ENCODE data around the gene TDP2.

The TDP2 gene, protein sequence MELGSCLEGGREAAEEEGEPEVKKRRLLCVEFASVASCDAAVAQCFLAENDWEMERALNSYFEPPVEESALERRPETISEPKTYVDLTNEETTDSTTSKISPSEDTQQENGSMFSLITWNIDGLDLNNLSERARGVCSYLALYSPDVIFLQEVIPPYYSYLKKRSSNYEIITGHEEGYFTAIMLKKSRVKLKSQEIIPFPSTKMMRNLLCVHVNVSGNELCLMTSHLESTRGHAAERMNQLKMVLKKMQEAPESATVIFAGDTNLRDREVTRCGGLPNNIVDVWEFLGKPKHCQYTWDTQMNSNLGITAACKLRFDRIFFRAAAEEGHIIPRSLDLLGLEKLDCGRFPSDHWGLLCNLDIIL

DNA sequence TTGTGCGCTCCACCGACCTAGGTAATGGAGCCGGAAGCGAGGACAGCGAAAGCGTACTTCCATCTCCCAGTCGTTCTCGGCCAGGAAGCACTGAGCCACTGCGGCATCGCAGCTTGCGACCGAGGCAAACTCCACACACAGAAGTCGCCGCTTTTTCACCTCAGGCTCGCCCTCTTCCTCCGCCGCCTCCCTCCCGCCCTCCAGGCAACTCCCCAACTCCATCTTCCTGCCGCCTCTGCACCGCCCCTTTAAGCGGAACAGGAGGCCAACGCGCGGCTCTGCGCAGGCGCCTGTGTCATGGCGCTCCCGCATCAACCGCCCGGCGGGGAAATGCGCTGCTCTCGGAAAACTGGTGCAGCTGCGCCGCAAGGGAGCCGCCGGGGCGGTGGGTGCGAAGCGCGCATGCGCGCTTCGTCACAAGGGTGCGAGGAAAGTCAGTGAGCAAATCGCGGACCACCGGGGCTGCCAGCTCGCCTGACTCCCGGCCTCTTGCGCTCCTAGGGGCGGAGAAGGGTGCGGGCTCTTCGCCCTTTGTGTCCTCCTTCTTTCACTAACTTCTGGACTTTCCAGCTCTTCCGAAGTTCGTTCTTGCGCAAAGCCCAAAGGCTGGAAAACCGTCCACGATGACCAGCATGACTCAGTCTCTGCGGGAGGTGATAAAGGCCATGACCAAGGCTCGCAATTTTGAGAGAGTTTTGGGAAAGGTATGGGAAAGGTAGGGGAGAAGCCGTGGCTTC, at the start of gene TDP2, which contains the start of gene ACOT13:
TSS of gene TDP2 (minus strand) at position 259 of the 737 bp plus-strand sequence. CDS start at position 222, 37 bp downstream.
TSS of gene ACOT13 (plus strand) at position 437 of the 737 bp plus-strand sequence. CDS start at position 624, 187 bp downstream.
- DNase-seq, result peak; percentile 96 to 97

DNA sequence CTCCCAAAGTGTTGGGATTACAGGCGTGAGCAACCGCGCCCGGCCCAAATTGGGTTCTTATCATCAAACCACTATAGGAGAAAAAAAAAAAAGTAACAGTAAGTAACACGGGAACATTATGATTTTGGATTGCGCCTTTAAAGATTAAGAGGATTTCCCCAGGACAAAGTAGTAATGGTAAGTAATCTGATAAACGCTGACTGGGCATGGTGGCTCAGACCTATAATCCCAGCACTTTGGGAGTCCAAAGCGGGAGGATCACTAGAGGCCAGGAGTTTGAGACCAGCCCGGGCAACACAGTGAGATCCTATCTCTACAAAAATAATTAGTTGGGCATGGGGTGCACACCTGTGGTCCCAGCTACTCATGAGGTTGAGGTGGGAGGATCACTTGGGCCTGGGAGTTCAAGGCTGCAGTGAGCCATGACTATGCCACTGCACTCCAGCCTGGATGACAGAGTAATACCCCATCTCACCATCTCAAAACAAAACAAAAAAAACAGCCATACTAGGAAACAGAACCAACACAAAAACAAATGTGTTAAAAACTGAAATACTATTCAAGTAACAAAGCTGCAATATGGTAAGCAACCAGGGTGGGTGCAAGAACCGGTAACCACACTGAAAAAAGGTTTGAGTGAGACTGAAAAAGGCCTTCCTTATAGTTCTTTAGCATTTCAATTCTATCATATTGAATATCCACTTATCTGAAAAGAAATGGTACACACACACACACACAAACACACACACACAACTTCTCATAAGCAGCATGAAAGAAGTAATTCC, 44.0 kb upstream of the TDP2 start:
- no peak for DNase-seq

DNA sequence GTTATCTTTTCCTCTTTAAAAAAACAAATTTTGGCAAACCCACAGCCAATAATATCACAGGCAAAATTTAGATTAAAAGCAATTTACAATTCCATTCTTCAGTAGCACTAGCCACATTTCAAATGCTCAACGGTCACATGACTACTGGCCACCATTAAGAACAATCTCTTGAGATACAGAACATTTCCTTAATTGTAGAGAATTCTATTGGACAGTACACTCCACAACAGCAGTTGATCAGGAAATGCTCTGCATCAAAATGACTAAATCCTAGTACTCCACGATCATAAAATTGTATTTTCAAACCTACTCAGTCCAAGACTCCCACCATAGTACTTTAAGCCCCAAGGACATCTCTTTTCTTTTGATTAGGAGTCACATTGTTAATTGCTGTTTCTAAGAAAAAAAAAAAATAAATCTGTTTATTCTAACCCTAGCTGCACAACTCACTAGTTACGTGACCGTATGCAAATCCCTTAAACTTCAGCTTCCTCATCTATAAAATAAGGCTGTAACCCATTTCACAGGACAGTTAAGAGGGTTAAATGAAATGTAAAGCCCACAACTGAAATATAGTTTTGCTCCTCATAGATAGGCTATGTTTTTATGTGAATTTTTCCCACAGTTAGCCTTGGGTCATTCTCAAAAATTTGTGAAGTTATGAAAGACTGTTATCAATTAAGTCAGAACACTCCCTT, 42.5 kb upstream of the TDP2 start:
- DNase-seq, result no peak

DNA sequence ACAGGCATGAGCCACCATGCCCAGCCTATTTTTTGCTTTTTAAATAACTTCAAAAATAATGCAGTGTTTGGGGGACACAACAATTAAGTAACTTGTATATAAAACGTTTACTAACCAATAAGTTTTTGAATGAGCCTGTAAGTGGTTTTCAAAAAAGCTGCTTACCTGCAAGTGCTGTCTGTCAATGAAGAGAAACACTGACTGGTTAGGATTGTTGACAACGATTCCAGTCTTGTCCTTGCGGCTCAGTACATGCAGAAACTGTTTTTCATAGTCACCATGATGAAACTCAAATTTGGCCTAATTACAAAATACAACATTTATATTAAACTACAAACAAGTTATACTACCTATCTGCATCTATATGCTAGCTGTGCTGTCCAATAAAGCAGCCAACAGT, 41.9 kb upstream of the TDP2 start:
- no peak for DNase-seq

DNA sequence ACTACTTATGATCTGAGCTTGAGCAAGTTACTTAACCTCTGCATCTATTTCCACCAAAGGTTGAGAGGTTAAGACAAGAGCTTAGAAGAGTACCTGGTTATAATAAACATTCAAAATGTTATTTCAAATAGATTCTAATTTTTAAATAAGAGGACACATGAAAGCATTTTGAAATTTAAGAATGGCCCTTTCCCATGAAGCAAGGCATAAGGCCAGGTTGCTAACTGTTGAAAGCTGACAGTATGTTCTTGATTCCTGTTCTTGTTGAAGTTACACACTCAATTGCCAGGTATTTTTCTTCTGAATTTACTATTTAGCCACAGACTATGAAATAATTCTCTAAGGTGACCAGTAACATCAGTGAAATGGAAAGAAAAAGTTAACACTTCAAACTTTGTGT, 37.8 kb upstream of the TDP2 start:
- DNase-seq, result no peak

GRCh38 chr6:24702720-24703282, 36.1 kb upstream of the TDP2 start:
- no peak for DNase-seq

- DNase-seq, result no peak
These were observed 33.0 kb upstream of the TDP2 start for GRCh38 chr6:24699521-24700359.

- no peak for DNase-seq
These were observed 29.4 kb upstream of the TDP2 start for GRCh38 chr6:24696097-24696496.

GRCh38 chr6:24695635-24696034, 28.9 kb upstream of the TDP2 start:
- peak; percentile 59 for DNase-seq

- no peak for DNase-seq
These were observed 27.5 kb upstream of the TDP2 start for GRCh38 chr6:24694198-24694597.

GRCh38 chr6:24692848-24693592, 26.3 kb upstream of the TDP2 start:
- no peak for DNase-seq

GRCh38 chr6:24692415-24692814, 25.7 kb upstream of the TDP2 start:
- DNase-seq, result no peak

DNA sequence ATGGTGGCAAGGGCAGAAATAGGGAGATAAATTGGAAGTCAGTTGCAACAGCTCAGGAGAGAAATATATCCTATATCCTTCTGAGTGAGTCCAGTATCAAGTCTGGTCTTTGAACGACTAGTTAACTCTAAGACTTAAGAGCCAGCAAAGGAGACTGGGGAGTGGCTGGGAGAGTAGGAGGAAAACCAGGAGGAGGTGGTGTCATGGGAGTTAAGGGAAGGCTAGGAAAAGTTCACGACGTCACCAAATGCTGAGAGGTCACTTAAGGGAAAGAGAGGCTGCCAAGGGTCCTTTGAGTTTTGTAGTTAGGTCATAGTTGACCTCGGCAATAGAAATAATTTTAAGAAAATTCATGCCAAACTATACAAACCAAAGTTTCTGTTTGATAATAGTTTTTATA, 25.3 kb upstream of the TDP2 start:
- DNase-seq, result no peak

- DNase-seq, result no peak
These were observed 24.9 kb upstream of the TDP2 start for GRCh38 chr6:24691550-24691949.

- DNase-seq, result no peak
These were observed 23.9 kb upstream of the TDP2 start for GRCh38 chr6:24690593-24690992.

DNA sequence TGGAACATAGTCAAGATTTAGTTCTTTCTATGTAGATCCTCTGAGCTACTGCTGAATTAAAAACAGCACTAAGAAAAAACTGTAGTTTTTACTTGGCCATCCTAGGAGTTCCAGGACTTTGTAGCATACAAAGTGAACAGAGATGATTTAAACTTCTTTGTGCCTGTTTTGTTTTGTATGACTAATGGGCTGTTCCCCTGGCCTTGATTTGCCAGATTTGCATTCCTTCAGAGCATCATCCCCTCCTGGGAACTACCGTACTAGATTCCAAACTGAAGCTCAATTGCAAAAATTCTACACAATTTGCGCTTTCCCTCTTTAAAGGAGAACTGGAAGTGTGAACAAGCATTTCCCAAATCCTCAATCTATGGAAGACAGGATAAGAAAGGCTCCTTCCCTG, 23.3 kb upstream of the TDP2 start:
- no peak for DNase-seq

DNA sequence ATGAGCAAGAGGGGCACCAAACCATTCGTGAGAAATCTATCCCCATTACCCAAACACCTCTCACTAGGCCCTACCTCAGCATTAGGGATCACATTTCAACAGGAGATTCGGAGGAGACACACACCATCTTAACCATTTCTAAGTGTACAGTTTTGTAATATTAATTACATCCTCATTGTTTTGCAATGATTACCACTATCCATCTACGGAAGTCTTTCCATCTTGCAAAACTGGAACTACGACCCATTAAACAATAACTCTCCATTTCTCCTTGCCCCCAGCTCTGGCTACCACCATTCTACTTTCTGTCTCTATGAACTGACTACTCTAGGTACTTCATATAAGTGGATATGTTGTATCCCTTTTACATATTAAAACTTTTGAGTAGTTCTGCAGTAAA, 20.2 kb upstream of the TDP2 start:
- no peak for DNase-seq

GRCh38 chr6:24686408-24686807, 19.7 kb upstream of the TDP2 start:
- no peak for DNase-seq

GRCh38 chr6:24683297-24684296, 16.9 kb upstream of the TDP2 start:
- no peak for DNase-seq
